GM18526 (cell line): ENCODE measurements around the gene CCDC59.

Source experiments
- POLR2A ChIP-seq: IDR thresholded peaks from 3 replicates; pipeline ENCODE4 v1.6.1; 2011; ENCODE audit not compliant: insufficient read length; ENCODE audit errors: extremely low read depth

The CCDC59 gene

GRCh38 chr12:82358200-82359114 is at the start of gene CCDC59, which contains the start of gene METTL25:
Gene CCDC59, minus strand, starts transcription at chr12:82358387. Its CDS starts 11 bp downstream, at chr12:82358376.
Gene METTL25, plus strand, starts transcription at chr12:82358529. Its CDS starts 37 bp downstream, at chr12:82358566.
- TF ChIP-seq POLR2A, result peak; percentile 90

- TF ChIP-seq POLR2A, result no peak
Measured at GRCh38 chr12:82407481-82407880, 49.3 kb upstream of the CCDC59 start.

- TF ChIP-seq POLR2A, result no peak
Measured at GRCh38 chr12:82406651-82407050, 48.5 kb upstream of the CCDC59 start.

- TF ChIP-seq POLR2A, result no peak
Measured at GRCh38 chr12:82400819-82401218, 42.6 kb upstream of the CCDC59 start.

GRCh38 chr12:82398879-82399278 is 40.7 kb upstream of the CCDC59 start:
- TF ChIP-seq POLR2A, result no peak

- no peak for TF ChIP-seq POLR2A
Measured at GRCh38 chr12:82383930-82384552, 25.9 kb upstream of the CCDC59 start.

GRCh38 chr12:82378997-82379396 is 20.8 kb upstream of the CCDC59 start:
- TF ChIP-seq POLR2A, result no peak

GRCh38 chr12:82375201-82375600 is 17.0 kb upstream of the CCDC59 start:
- TF ChIP-seq POLR2A, result no peak

GRCh38 chr12:82366197-82366596 is 8.0 kb upstream of the CCDC59 start:
- no peak for TF ChIP-seq POLR2A

- no peak for TF ChIP-seq POLR2A
Measured at GRCh38 chr12:82363990-82364389, 5.8 kb upstream of the CCDC59 start.

- no peak for TF ChIP-seq POLR2A
Measured at GRCh38 chr12:82361461-82361915, 3.3 kb upstream of the CCDC59 start.

- TF ChIP-seq POLR2A, result no peak
Measured at GRCh38 chr12:82359115-82359478, 910 bp upstream of the CCDC59 start.

GRCh38 chr12:82357845-82358199 is 365 bp downstream of the CCDC59 start:
- no peak for TF ChIP-seq POLR2A

- no peak for TF ChIP-seq POLR2A
Measured at GRCh38 chr12:82357340-82357739, 847 bp downstream of the CCDC59 start.

GRCh38 chr12:82351390-82351789 is 6.8 kb downstream of the CCDC59 start:
- TF ChIP-seq POLR2A, result no peak

- no peak for TF ChIP-seq POLR2A
Measured at GRCh38 chr12:82350161-82350560, 8.0 kb downstream of the CCDC59 start.
